Stimulated activated CD4-positive, alpha-beta T cell treated with anti-CD3 and anti-CD28 coated beads, Interleukin-12 subunit alpha, Interleukin-12 subunit beta, amount 100 ng/mL, for 24 hours (primary cell): Measurements from ENCODE around the gene LRBA.

Source experiments
- DNase-seq, 2 experiments: peaks; one replicate each; pipeline ENCODE4 v3.0.0-alpha.2; 2020; ENCODE audit warnings: low read depth in 2 of 2

Gene LRBA

DNA sequence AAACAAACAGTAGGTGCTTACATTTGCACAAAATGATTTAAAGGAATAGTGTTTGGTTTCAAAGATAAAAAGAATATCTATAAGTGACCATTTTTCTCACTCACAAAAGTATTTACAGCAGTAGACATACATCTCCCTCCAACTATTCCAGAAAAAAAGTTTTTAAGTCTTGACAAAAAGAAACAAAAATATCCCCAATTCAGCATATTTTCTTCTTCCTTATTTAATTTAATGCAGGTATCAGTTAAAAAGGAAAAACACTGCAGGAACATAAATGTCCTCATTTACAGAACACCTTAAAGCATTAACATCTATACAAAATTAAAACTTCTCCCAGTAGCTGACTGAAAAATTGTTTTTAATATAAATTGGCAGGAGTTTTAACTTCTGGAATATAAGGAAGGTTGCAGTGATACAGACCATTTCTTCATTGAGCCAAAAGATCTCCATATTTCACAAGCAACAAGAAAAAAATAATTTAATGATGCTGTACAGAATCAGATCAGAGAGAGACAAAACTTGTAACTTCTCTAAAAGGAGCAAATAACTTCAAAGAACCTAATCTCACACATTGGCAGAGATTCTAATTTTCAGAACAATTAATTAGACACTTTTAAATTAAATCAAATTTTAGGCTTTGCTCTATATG, 428.8 kb downstream of the LRBA start:
- no peak for DNase-seq

DNA sequence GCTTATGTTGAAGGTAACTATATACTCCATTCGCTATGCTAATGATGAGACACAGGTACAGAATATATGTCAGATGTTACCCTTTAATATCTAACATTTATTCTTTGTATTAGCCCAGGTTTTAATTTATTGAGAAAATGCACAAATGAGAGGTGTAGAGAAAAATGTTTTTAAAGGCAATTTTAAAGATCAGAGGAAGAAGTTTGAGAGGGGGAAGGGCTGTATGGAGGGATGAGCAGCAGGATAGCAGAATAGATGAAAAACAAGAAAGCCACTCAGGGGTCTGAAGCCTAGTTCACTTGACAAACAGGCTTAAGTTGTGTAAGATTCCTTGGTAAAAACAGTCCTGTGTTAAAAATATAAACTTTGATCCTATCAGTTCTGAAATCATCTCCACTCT, 429.5 kb downstream of the LRBA start:
- no peak for DNase-seq

GRCh38 chr4:150584111-150584915, 430.8 kb downstream of the LRBA start:
- DNase-seq = no peak

GRCh38 chr4:150583287-150584110, 431.6 kb downstream of the LRBA start:
- no peak for DNase-seq

GRCh38 chr4:150582873-150583286, 432.2 kb downstream of the LRBA start:
- no peak for DNase-seq

DNA sequence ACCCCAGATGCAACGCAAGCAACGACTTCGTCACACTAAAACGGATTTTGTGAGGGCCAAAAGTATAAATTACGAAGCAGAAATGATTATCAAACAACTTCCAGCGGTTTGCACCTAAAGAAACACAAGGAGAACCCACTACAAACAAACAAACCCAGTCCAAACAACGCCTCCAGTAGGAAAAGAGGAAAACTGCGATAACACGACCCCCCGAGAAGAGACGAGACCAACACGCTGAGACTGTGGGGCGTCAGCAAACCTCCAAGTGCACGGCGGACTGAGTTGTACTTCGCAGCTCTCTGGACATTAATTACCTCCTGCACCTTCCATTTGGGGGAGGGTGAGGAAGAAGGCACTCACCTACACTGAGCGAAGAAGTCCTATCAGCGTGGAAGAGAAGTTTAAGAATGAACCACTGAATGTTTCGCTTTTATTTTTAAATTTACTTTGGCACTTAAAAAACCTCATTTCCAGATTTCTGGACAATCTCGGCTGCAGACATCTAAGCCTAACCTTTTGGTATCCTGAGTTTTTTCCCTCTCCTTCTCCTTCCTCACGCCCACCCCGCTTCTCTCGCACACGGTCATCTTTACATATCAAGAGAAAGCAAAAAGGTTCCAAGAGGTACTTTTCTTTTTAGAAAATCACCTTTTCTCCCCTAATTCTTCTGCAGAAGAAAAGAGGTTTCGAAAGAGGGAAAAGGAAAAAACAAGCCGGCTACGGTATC, 432.8 kb downstream of the LRBA start, which contains the start of gene MAB21L2:
MAB21L2 (plus strand) TSS at position 6 of the 727 bp plus-strand sequence. CDS start 879 bp downstream, outside the sequence.
- no peak for DNase-seq

DNA sequence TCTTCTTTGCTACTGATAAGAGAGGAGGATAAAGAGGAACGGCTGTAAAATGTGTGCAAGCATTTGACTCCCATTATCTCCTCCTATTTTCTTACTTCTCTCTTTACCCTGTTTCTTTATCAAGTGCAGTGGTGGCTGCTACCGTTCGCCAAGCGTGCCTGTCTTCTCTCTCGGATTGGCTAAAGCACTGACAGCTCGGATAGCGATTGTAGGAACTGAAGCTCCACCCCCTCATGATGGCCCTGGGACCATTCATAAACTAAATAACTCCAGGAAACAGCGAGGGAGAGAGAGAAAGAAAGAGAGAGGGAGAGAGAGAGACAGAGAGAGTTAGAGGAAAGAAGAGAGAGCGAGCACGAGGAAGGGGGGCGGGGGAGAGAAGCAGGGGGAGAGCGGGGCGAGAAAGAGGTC, 433.4 kb downstream of the LRBA start:
- no peak for DNase-seq

DNA sequence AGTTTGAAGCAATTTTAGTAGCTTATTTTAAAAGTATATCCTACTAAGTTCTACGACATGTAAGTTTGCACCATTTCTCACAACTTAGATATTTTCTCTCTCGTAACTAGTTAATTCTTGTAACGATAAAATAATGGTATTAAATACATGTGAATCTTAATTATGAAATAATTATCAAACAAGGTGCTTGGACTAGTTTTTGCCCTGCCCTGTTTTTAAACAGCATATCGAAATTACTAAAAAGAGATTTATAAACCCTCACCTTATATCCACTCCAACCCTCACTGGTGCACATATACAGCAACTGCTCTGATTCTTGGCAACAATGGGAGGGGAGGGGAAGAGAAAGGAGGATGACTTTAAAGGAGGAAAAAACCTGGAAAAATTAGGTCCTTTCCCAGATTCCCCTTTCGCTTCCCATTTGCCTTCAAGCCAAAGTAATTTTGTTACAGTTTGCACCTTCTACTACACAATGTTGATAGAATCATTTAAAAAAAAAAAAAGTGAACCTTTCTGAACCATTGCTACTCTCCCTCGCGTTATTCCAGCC, 434.0 kb downstream of the LRBA start:
- no peak for DNase-seq

DNA sequence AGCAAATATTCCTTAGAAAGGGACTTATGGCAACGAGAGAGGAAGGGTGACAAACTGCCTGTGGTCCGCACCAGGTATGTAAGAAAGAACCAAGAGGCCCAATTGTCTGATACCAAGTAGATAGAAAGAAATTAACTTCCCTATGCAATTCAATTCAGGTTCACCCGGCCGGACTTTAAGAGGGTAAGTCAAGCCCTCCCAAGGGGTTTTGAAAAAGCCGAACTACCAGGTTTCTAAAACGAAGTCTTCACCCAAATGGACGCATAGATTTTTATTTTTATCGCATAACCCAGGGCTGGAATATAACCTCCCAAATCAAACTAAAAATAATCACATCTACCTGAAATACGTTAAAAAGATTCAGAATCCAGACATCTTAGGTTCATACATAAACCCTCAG, 434.8 kb downstream of the LRBA start:
- DNase-seq = no peak

DNA sequence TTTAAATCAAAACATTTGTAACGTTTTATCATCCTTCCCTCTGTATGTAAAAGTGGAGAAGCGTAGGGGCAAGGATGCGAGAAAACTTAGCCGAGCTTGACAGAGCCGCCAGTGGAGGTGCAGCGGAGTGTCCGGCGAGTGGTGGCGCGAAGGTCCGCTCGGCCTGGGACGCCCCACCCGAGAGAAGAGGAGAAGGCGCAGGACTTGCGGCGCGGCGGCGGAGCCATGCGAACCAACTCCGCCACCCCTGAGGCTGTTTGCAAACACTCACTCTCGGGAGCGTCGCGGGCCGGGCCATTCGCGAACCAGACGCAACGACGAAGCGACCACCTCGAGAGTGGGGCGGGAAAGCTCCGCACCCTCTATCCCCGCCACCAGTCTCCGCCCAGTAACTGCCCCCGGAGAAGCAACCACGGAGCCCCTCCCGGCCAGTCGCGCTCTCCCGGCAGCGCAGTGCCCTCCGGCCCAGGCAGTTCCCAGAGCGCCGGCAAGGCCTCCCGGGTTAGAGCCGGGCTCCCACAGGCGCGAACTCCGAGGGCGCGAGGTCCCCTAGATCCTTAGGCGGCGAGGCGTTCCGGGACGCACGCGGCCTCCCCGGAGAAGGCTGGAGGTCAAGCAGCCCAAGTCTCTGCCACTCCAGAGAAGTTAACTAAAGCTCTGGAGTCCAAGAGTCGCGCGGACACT, 435.4 kb downstream of the LRBA start:
- DNase-seq = no peak

- no peak for DNase-seq
Measured at GRCh38 chr4:150578745-150579501, 436.2 kb downstream of the LRBA start.

GRCh38 chr4:150577796-150578195, 437.3 kb downstream of the LRBA start:
- no peak for DNase-seq

DNA sequence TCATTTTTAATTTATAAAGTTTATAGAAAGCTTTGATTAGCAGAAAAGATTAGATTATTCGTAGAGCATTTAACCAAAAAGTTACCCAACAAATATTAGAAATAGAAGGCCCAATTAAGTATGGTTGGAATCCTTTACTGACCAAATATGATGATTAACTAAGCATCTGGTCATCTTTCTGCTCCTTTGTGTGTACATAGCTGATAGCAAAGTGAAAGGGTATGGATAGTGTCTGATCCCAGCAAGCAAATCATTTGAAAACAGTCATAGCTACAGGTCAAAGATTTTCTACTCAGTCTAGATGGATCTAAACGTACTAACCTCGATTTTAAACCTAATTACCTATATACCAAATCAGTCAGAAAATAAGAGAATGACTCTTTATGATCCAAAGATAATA, 440.4 kb downstream of the LRBA start:
- no peak for DNase-seq

DNA sequence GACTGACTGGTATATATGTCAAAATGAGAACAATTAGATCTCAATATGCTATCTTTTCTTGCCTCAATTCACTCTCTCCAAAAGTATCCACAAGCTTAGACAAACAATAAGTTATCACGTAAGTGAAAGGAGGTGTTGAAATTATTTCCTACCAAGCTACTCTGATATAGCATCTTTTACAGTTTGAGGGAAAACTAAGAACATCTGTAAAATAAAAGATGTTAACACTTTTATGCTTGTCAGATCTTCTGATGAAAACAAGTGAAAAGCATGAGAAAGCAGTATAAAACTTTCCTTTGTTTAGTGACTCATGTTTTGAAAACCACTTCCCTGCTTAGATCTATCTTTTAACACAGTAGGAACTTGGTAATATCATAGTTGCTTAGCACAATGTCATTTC, 441.6 kb downstream of the LRBA start:
- DNase-seq = no peak

DNA sequence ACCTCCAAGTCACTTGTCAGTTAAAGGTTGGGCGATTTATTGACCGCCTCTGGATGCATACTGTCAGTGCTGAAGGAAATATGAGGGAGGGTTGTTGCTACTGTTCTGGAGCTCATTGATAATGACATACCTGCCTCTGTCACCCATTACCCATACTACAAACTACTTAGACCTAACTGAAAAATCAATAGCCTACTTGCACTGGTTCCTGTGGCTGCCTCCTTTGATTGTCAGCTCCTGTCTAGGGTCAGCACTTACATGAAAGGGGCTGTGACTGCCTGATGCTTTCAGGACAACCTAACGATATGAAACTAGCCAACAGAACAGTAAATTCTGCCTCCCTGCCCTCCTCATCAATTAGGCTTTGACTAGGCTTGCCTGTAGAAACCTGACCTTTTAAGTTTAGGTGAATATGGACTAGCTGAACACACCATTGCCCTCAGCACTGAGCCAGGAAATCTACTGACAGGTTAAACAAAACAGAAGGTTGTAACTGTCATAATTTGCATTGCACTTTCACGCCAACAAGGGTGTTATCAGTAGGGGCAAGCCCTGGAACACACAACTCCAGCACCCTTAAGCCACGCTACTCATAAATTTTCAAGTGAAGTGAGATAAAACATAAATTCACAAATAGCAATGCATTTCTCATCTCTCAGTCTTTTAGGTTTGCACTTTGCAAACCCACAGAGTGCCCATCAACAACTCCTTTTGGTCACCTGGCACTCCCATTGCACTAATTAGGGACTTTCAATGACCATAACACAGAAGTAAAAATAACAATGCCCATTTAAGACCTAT, 442.2 kb downstream of the LRBA start:
- DNase-seq = no peak

GRCh38 chr4:150570862-150571261, 444.2 kb downstream of the LRBA start:
- no peak for DNase-seq

DNA sequence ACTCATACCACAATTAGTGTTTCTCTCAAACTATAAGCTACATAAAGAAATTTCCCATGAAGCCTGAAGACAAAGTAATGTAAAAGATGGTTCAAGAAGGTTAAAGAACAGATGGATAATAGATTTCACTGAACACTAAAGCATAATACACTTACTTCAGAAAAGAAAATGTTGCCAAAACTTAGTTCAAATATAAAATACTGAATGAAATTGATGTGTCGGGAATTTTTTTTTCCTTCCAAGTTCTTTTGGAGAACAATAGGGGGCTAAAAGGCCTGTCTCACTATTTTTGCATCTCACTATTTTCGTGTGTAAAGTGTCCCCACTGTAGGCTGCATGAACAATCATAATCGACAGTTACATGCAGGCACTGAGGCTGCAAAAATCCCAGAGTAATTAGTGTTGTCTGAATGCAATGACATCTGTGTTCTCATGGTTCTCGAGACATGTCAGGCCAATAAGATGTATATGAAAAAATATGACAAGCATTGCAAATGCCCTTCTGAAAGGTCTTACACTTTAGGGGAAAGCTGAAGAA, 445.0 kb downstream of the LRBA start:
- DNase-seq = no peak

- no peak for DNase-seq
Measured at GRCh38 chr4:150569384-150569987, 445.6 kb downstream of the LRBA start.

GRCh38 chr4:150567070-150567469, 448.0 kb downstream of the LRBA start:
- no peak for DNase-seq
